HCT116 (cell line): ENCODE data around the gene HYI. TPM values are rescaled to one million over a fixed set of nuclear protein-coding genes. Genes with fewer than 3 reads are reported as not detected.

Experiments used
- ATAC-seq: fragments of 200-7000 bp; cut with Tn5 transposase; 2 replicates; pipeline ENCODE4 v1.9.1; 2020; ENCODE audit warnings: mild to moderate bottlenecking, moderate library complexity
- BruUV-seq: library from RNA; stranded (reverse); fragments of 400-500 nt; replicated peaks from 2 replicates; lab custom pipeline; 2021; lab: Mats Ljungman, UMichigan
- CTCF ChIA-PET: fragments of 300-600 bp; sonication (Branson Sonifier 250); formaldehyde crosslinking; loops from one replicate; lab custom pipeline; 2021; ENCODE audit warnings: antibody characterized with exemption; lab: Charles Lee
- POLR2A ChIA-PET: fragments of 300-600, 350-600 bp; sonication (Branson Sonifier 250); formaldehyde crosslinking; loops from one replicate; lab custom pipeline; 2021; ENCODE audit warnings: antibody characterized with exemption; lab: Charles Lee
- RAD21 ChIA-PET, 2 experiments: fragments of 300-600 bp; sonication (Branson Sonifier 250); formaldehyde crosslinking; loops; one replicate each; lab custom pipeline; 2023; ENCODE audit warnings: low total read pairs in 2 of 2; ENCODE audit not compliant: uncharacterized antibody in 2 of 2, unreplicated experiment in 2 of 2, low non-redundant PET in 1 of 2; lab: Charles Lee
- DNase-seq: peaks from one replicate; pipeline ENCODE4 v3.0.0-alpha.2; 2010; ENCODE audit warnings: low read depth, low spot score
- H2AFZ ChIP-seq: fragments of 200-600 bp; shearing (Covaris generic), sonication (generic); 2 replicates; pipeline ENCODE4 v1.6.1; 2017; ENCODE audit warnings: low read depth, mixed run types, mixed read lengths, antibody characterized with exemption, low read length; ENCODE audit not compliant: poor library complexity, severe bottlenecking
- H3K27ac ChIP-seq: 2 replicates; pipeline ENCODE4 v1.5.1; 2012; ENCODE audit warnings: low read depth, low read length
- H3K27me3 ChIP-seq: fragments of 200-600 bp; sonication (generic); 2 replicates; pipeline ENCODE4 v1.6.1; 2016; ENCODE audit warnings: mixed run types, low read length, mixed read lengths; ENCODE audit not compliant: insufficient read depth
- H3K36me3 ChIP-seq, 2 experiments: fragments of 200-500 bp in 1 of 2; fragments of 200-600 bp in 1 of 2; sonication (Bioruptor generic) in 1 of 2; sonication (generic) in 1 of 2; 2 replicates each; pipeline versions ENCODE4 v1.5.1 to v1.6.1; 2014 to 2016; ENCODE audit warnings: low read length in 2 of 2, inconsistent platforms in 1 of 2, mixed read lengths in 1 of 2, mixed run types in 1 of 2; ENCODE audit not compliant: insufficient read depth in 2 of 2, control insufficient read depth in 1 of 2
- H3K4me1 ChIP-seq, 2 experiments: fragments of 200-600 bp in 1 of 2; sonication (generic) in 1 of 2; 2 replicates each; pipeline versions ENCODE4 v1.5.1 to v1.6.1; 2012 to 2017; ENCODE audit warnings: low read length in 2 of 2, inconsistent platforms in 1 of 2, mild to moderate bottlenecking in 1 of 2, mixed read lengths in 1 of 2, mixed run types in 1 of 2, moderate library complexity in 1 of 2; ENCODE audit not compliant: insufficient read depth in 2 of 2, control insufficient read depth in 1 of 2
- H3K4me2 ChIP-seq: fragments of 200-600 bp; sonication (generic); 2 replicates; pipeline ENCODE4 v1.6.1; 2017; ENCODE audit warnings: mixed run types, low read length, mixed read lengths
- H3K4me3 ChIP-seq, 2 experiments: fragments of 200-600 bp in 1 of 2; sonication (generic) in 1 of 2; replicated peaks in 1 of 2; 2 replicates each; pipeline ENCODE4 v1.5.1; 2011 to 2016; ENCODE audit warnings: low read length in 2 of 2, control low read depth in 1 of 2, low read depth in 1 of 2, mild to moderate bottlenecking in 1 of 2, mixed read lengths in 1 of 2, mixed run types in 1 of 2
- H3K79me2 ChIP-seq: fragments of 200-600 bp; sonication (generic); 2 replicates; pipeline ENCODE4 v1.6.1; 2017; ENCODE audit warnings: mild to moderate bottlenecking, mixed run types, low read length, moderate library complexity, mixed read lengths; ENCODE audit not compliant: insufficient read depth
- H3K9ac ChIP-seq: fragments of 200-600 bp; sonication (generic); 2 replicates; pipeline ENCODE4 v1.6.1; 2016; ENCODE audit warnings: low read length, mixed read lengths
- H3K9me2 ChIP-seq: fragments of 200-600 bp; sonication (generic), shearing (Covaris generic); 2 replicates; pipeline ENCODE4 v1.6.1; 2017; ENCODE audit warnings: mixed run types, mild to moderate bottlenecking, moderate library complexity; ENCODE audit not compliant: insufficient read depth
- H3K9me3 ChIP-seq, 2 experiments: fragments of 200-500 bp in 1 of 2; fragments of 200-600 bp in 1 of 2; sonication (Bioruptor generic) in 1 of 2; sonication (generic) in 1 of 2; 2 replicates each; pipeline ENCODE4 v1.6.1; 2014 to 2017; ENCODE audit warnings: low read length in 2 of 2, mixed read lengths in 2 of 2, inconsistent platforms in 1 of 2, low read depth in 1 of 2, mild to moderate bottlenecking in 1 of 2, mixed run types in 1 of 2, moderate library complexity in 1 of 2; ENCODE audit not compliant: control insufficient read depth in 1 of 2, insufficient read depth in 1 of 2
- H4K20me1 ChIP-seq: fragments of 200-600 bp; sonication (generic), shearing (Covaris generic); 2 replicates; pipeline ENCODE4 v1.6.1; 2017; ENCODE audit warnings: mixed run types, mild to moderate bottlenecking, moderate library complexity; ENCODE audit not compliant: insufficient read depth
- MAX ChIP-seq: IDR thresholded peaks from 2 replicates; pipeline ENCODE4 v1.6.1; 2012
- POLR2AphosphoS5 ChIP-seq: IDR thresholded peaks from 2 replicates; pipeline ENCODE4 v1.6.1; 2011; ENCODE audit warnings: mild to moderate bottlenecking, low read depth, low read length, moderate library complexity
- RAD21 ChIP-seq: IDR thresholded peaks from 2 replicates; pipeline ENCODE4 v1.6.1; 2012; ENCODE audit warnings: low read depth, mild to moderate bottlenecking
- ZNF274 ChIP-seq: fragments of 200-500 bp; sonication (Bioruptor generic); IDR thresholded peaks from 2 replicates; pipeline ENCODE4 v1.6.1; 2014; ENCODE audit warnings: mild to moderate bottlenecking, low read depth, low read length, inconsistent platforms
- intact Hi-C: fragments of 100-400 bp; cut with micrococcal nuclease; formaldehyde crosslinking; loops from 2 replicates; pipeline ENCODE4 v1.10.0; 2022
- total RNA-seq: library from RNA; stranded (reverse); gene quantifications from one replicate; pipeline ENCODE4 v1.2.1, GENCODE V29; 2021; ENCODE audit not compliant: unreplicated experiment

The HYI gene
- total RNA-seq, 1 experiment from 2014 or later: 13.9 TPM

GRCh38 chr1:43452789-43453441 lies 816 bp downstream of the HYI start:
- DNase-seq: no peak
- Histone ChIP-seq H3K79me2 (no peaks in the 10 kb centered on the region), H3K4me1 (peaks cover 22 to 29% of the 10 kb centered on the region in 2 experiments), H3K9ac (peak overlapping the region; percentile 75), H3K27me3 (no peaks in the 10 kb centered on the region), H3K36me3 (peaks cover 0 to 10% of the 10 kb centered on the region in 2 experiments; a peak in 2 of 4 replicates), H3K4me2 (peak overlapping the region; percentile 90), H3K27ac (peak overlapping the region; percentile 63), H3K9me3 (no peaks in the 10 kb centered on the region), H3K4me3 (peak overlapping the region; percentile 57 to 66), H2AFZ (no peak overlapping the region), H4K20me1 (no peaks in the 10 kb centered on the region), H3K9me2 (no peaks in the 10 kb centered on the region)
- CTCF ChIA-PET: no interaction called here
- RAD21 ChIA-PET: interaction anchor here in 1 of 2 experiments (1.6 kb wide), 1 partner anchor 226 kb away, joined by 3 read pairs; no protein-coding TSS in a partner anchor
- POLR2A ChIA-PET: interaction anchor here (1.4 kb wide), 1 partner anchor 9 kb away, joined by 5 read pairs; no protein-coding TSS in a partner anchor
- ATAC-seq: peak; percentile 50
- intact Hi-C loops: loop anchor here (10.0 kb wide), 1 partner anchor 592 kb away; no protein-coding TSS in a partner anchor
- BruUV-seq: no TSS peak
- TF ChIP-seq POLR2AphosphoS5: peak; percentile 51
- no peak; the same call in 1 of the 2 replicates for TF ChIP-seq MAX

GRCh38 chr1:43451701-43452532 lies 1.8 kb downstream of the HYI start:
- ChIA-PET CTCF (no interaction called here), POLR2A (no interaction called here), RAD21 (no interaction called here)
- intact Hi-C loops: loop anchor here (10.0 kb wide), 1 partner anchor 593 kb away; no protein-coding TSS in a partner anchor
- peak overlapping the region; percentile 63; the same call in 1 of the 2 replicates for H3K27ac ChIP-seq
- H3K9me2 ChIP-seq: no peaks in the 10 kb centered on the region
- H3K4me1 ChIP-seq: peaks cover 22 to 29% of the 10 kb centered on the region in 2 experiments
- no peaks in the 10 kb centered on the region for H3K79me2 ChIP-seq
- H4K20me1 ChIP-seq: no peaks in the 10 kb centered on the region
- TF ChIP-seq ZNF274 (no peak), RAD21 (no peak), POLR2AphosphoS5 (peak; percentile 23; the same call in 1 of the 2 replicates)
- peaks cover 0 to 15% of the 10 kb centered on the region in 2 experiments; a peak in 2 of 4 replicates for H3K36me3 ChIP-seq
- BruUV-seq: no TSS peak
- no peaks in the 10 kb centered on the region for H3K27me3 ChIP-seq
- no peak overlapping the region for H3K4me2 ChIP-seq
- DNase-seq: no peak
- no peak overlapping the region for H3K4me3 ChIP-seq
- ATAC-seq: no peak
- no peaks in the 10 kb centered on the region for H3K9me3 ChIP-seq
- no peak overlapping the region for H2AFZ ChIP-seq
- no peak overlapping the region for H3K9ac ChIP-seq
